Measurements from ENCODE around the gene PKN2.

DNA sequence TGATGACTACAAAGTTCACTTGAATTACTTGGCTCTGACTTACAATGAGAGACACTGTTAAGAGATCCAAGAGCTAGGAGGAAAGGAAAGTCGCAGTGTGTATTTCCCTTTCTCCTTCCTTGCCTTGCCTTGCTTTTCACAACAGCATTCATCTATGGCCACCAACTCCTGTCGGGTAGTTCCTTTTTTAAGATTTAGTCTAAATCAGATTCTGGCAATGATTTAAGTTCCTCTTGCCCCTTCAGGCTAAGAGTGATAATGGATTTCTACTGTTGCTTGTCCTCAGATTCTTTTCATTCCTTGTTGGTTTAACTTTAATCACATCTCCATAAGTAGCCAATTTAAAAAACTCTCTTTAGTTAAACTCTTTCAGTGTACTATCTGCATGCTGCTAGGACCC lies 115.4 kb downstream of the PKN2 start:
- no peak for TF ChIP-seq ATF3 (IDR thresholded peaks at IDR 0.05; ENCODE audit: insufficient read depth, low read depth, low read length)
- no peak for TF ChIP-seq TBP (IDR thresholded peaks at IDR 0.05; ENCODE audit: low read depth, low read length)
- TF ChIP-seq, protein P1, sequence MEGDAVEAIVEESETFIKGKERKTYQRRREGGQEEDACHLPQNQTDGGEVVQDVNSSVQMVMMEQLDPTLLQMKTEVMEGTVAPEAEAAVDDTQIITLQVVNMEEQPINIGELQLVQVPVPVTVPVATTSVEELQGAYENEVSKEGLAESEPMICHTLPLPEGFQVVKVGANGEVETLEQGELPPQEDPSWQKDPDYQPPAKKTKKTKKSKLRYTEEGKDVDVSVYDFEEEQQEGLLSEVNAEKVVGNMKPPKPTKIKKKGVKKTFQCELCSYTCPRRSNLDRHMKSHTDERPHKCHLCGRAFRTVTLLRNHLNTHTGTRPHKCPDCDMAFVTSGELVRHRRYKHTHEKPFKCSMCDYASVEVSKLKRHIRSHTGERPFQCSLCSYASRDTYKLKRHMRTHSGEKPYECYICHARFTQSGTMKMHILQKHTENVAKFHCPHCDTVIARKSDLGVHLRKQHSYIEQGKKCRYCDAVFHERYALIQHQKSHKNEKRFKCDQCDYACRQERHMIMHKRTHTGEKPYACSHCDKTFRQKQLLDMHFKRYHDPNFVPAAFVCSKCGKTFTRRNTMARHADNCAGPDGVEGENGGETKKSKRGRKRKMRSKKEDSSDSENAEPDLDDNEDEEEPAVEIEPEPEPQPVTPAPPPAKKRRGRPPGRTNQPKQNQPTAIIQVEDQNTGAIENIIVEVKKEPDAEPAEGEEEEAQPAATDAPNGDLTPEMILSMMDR (IDR thresholded peaks at IDR 0.05; ENCODE audit: control extremely low read depth in 1 of 3, insufficient read depth in 1 of 3, low read depth in 1 of 3, low read length in 3 of 3) = no peak
- TF ChIP-seq HDAC2 (IDR thresholded peaks at IDR 0.05; ENCODE audit: borderline replicate concordance in 1 of 2, low read depth in 2 of 2, low read length in 2 of 2) = no peak

Data from H1 (cell line).